Astrocyte of the hippocampus (primary cell): ENCODE results near the gene CNIH3.

ENCODE experiments used
- DNase-seq: peaks from one replicate; pipeline ENCODE4 v3.0.0; 2011; ENCODE audit warnings: low read depth, low spot score

Gene CNIH3

DNA sequence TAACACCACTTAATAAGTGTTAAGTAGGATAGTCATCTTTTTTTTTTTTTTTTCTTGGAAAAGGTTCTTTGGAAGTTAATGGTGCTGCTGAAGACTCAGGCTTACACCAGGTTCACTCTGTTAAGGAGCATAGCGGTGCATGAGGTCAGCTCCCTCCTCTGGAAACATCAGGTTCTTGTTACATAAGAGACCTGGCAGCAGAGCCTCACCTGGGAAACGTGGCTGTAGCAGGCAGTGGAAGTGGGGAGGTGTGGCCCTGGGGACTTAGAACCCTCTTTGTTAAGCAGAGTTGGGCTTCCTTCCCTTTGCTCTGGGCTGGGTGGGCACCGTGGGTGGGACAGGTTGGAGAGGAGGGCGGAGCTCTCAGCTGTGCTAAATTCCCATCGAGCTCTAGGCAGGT lies 104.1 kb downstream of the CNIH3 start:
- no peak for DNase-seq

DNA sequence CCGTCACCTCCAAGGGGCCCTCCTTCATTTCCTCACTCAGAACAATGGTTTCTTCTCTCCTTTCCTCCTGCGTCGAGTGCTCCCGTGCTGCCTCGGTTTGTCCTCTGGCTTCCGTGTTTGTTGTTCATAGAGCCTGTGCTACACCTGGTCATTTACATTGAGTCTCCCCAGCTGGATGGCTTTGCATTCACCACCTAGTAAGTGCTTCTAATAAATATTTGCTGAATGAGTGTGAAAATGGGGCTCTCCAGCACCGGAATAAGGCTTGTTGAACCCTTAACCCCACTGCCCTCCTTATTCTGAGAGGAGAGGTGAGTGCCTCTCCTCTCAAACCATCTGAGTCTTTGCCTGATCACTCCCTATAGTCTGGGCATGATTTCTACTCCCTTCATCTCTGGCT lies 104.9 kb downstream of the CNIH3 start:
- DNase-seq = no peak

DNA sequence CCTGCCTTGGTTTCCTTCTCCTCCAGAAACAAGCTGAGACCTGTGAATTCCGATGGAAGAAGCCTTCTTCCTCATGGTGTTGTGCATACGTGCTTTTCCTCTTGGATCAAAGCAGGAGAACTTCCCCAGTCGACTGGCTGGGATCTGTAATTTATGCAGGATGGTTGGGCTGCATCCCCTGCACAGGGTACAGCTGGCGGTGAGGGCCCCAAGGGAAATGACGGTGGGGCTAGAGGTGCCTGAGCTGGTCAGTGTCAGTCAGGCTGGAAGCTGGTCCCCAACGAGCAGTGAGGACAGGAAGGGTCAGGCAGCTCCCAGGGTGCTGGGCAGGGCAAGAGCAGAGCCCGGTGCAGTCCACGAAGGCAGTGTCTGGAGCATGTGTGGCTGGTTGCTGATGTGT lies 106.7 kb downstream of the CNIH3 start:
- no peak for DNase-seq

DNA sequence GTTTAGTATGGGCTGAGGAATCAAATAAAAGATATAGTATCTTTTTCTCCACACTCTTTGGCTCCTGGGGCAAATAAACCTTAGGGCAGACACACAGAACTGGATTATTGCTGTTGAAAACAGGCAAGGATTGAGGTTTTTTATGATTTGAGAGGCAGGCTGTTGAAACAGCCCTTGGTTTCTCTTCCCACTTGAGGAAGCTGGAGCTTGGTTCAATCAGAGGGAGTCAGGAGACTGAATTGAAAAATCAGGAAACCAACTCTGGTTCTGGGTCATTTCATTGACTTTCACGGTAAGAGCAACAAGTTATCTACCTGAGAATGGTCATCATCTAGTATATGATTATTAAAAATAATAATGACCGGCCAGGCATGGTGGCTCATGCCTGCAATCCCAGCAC lies 108.4 kb downstream of the CNIH3 start:
- no peak for DNase-seq

DNA sequence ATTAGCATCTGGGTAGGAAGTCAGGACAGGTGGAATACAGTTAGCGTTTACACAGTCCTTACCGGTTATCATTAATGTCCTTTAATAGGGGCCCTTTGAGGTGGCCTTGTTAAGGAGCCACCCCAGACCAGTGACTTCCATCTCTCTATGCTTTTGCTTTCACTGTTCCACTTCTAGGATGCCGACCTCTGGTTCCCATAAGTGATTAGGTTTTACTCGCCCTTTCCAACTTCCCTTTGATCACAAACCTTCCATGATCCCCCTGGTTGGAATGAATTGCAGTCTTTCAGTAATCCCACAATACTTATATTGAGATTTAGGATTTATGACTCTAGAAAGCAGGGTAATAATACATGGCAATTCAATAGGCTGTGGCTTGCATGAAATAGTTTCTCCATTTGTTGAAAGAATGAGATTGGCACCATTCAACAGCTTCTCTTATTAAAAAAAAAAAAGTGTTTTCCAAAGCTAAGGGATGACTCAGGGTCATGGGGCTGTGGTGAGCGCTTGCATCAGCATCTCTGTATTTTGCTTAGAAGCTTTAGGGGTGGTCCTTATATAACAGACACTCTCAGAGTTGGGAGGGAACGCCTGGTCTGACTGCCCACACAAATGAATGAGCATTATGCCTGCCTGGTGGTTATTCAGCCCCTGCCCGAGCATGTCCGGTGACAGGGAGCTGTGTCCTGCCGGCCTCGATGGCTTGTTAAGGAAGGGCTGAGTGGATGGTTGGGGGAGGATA lies 110.5 kb downstream of the CNIH3 start:
- DNase-seq = peak; percentile 95

DNA sequence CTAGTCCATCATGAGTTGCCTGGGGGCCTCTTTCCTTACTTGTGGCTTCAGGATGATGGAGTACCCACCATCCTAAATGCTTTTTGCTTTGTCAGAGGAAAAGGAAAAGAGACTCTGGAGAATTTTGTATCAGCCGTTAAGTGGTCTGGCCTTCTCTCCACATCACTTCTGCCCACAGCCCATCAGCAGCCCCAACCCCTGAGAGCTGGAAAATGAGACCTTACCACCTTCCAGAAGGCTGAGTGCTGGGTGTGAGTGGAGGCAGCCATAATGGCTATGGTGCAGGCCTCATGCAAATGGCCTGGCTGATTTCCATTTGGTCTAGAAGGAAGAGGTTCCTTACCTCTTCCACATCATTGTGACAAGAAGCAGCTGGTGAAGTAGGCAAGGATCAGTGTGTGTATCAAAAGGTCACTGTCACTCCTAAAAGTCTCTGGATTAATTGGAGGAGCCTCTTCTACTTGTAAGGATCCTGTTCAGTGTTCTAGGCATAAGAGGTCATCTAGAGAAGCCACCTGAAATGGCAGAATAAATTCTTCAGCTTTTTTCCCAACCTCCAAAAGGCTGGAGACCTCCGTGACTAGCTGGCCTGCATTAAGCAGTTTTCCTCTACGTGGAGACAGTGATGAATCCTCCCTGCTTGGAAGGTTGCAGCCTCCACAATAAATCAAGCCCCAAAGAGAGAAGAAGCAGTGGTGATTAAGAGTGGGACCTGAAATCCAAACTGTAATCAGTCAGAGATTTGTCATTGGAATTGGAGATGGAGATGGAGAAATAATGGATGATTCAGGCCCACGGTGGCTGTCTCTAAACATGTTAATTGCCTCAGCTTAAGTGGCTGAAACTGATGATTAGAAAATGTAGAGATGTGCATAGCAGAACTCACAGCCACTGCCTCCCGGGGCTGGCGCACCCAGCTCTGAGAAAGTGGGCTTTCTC lies 111.5 kb downstream of the CNIH3 start:
- no peak for DNase-seq

DNA sequence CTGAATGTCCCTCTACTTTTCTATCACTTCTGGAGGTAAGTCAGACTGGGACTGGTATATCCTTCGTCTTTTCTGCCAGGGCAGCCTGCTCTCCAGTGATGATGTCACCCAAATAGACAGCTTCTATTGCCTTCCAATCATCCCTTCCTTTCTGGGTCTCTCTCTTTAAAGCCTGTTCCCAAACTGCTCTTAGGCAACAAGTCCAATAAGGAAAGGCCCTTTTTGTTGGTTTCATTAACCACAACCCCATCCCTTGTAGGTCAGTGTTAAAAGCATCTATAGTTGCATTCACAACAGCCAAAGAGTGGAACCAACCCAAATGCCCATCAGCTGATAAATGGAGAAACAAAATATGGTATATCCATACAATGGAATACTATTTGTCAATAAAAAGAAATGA lies 114.4 kb downstream of the CNIH3 start:
- no peak for DNase-seq

DNA sequence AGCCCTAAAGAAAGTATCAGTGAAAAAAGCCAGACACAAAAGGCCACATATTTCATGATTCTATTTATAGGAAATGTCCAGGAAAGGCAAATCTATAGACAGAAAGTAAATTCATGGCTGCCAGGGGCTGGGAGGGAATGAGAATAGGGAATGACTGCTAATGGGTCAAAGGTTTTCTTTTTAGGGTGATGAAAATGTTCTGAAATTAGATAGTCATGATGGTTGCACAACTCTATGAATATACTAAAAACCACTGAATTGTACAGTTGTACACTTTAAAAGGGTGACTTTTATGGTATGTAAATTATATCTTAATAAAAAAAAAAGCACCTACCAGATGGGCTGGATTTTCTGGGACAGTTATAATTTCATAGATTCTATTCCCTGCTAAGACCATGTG lies 114.8 kb downstream of the CNIH3 start:
- DNase-seq = no peak

DNA sequence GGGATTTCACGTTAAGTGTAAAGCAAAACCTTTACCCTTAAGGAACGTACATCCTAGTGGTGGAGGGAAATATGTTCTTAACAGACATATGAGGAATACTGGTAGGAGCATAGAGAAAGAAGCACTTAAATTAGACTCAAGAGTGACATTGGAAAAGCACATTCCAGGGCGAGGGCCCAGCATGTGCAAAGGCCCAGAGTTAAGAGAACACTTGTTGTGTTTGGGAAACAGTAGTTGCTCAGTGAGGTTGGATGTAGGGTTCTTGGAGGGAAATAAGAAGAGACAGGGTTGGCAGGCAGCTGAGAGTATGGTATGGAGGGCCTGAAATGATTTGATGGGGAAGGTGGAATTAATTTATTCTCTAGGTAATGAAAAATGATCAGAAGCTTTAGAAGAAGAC lies 115.5 kb downstream of the CNIH3 start:
- no peak for DNase-seq

DNA sequence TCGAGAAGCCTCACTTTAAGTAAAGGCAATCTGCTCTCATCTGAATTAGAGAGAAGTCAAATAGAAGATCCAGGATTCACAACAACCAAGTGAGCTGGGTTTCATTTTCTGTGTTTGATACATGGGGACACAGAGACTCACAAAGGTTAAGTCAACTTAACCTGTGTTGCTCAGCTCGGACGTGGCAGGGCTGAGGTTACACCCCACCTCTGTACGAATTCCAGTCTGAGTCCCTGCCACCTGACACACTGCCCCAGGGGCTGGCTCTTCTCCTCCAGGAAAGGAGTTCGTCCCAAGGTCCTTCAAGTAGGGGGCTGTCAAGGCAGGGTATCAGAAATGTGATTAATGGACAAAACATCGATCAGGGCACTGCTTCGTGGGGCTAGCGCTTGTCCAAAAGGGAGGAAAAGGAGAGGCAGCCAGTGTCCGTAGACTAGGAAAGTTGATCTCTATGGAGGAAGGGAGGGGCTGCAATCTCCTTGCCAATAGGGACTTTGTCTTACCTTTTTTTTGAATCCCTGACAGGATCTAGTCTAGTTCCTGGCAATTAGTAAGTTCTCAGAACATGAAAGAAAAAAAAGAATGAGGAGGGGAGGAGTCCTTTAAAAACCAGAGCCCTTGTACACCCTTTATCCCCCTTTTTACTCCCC lies 116.4 kb downstream of the CNIH3 start:
- DNase-seq = no peak

DNA sequence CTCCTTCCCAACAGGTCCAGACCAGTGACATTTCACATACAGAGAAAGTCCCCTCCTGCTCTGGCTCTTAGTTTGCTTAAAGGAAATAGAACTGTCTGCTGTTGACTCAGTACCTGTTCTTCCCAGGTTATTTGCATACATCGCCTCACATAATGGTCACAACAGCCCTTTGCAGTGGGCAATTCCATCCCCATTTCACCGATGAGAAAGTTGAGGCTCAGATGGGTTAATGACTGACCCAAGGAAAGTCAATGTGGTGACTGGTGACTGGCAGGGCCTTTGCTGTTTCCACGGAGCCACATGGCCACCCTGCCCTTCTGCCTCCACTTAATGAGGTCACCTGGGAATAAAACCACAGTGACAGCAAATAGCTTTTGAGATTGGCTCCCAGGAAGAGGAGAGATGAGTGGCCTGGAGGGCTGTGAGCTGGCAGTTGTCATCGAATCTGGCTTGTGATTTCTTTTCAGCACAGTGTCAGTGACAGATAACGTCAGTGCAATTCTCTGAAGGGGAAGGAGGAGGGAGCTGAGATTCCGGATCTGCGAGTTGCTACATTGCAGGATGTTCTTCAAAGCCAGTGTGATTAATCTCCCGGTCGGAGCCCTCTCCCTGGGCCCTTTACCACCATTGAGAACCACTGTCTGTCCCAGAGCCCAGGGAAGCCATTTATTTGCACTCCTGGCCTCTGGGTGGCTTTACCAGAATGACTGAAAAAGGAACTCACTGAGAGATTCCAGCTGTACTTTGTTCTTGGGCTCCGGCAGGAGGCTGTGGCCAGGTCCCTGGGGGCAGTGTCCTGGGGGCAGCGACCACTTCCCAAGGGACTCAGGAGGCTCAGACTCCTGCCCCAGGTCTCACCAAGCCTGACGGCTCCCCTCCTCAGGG lies 117.2 kb downstream of the CNIH3 start:
- DNase-seq = peak; percentile 57

DNA sequence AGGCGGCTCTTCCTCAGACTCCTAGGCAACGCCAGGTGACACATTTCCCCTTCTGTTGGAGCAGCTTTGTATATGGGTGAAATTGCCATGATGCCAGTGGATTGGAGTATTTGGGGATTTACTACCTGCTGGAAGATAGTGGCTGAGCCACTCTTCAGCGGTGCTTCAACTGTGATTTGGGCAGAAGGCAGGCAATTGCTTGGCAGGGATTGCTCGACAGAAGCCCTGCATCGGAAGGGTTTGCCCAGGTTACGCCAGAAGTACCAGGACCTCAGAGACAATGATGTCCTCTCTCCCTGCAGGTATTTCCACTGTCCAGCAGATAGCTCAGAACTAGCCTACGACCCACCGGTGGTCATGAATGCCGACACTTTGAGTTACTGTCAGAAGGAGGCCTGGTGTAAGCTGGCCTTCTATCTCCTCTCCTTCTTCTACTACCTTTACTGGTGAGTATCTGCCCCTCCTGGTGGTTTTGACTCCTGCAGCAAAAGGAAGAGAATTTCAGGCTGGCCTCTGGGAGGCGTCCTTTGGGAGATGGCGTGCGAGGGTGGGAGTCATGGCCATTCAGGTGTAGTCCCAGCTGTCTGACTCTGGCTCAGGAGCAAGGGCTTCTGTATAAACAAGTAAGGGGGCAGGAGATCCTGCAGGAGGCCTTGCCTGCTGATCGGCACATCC lies 118.3 kb downstream of the CNIH3 start:
- no peak for DNase-seq

DNA sequence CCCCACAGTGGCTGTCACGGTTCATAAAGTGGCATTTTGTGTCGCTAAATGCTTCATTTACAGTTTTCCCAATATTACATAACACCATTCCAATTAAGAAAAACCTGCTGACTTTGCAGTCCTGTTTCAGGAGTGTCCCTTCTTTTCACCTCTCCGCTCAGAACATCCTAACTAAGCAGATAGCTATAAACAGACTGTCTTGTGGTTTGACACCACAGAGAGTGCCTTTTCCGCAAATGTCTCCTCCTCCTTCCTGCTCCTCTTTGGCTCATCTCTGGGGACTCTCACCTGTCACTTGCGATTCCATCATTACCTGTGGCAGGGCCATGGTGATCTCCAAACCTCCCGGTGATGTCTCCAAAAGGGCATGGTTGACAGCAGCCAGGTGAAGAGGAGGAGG lies 119.0 kb downstream of the CNIH3 start:
- DNase-seq = no peak

DNA sequence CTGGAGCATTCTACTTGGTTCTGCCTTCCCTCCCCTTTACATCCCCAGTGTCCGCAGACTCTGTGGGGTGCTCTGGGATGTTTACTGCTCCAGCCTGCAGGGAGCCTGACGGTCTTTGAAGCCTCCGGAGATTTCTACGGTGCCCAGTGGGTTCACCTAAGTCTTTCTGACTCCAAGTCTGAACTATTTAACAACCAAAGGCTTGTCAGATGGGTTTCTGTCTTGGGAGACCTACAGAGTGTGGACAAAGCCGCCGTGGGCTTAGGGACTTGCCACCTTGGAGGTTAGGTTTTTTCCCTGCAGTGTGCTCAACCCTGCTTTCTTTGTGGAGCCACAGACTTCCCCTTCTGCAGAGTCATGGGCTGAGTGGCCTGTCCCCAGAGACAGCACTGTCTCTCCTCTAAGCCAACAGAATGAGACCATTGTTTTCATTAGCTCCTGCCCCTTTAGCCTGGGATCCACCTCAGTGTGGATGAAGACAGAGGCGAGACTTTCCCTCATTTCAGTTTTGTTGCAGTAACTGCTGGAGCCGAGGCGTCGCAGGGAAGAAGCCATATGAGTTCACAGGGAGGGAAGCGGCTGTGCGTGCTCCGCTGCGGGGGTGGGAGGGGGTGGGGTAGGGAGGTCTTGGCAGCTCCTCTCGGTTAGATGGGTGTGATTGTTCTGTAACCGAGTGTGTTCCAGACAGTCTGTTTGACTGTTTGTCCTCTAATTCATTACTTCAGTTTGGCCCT lies 120.7 kb downstream of the CNIH3 start:
- peak; percentile 58 for DNase-seq

DNA sequence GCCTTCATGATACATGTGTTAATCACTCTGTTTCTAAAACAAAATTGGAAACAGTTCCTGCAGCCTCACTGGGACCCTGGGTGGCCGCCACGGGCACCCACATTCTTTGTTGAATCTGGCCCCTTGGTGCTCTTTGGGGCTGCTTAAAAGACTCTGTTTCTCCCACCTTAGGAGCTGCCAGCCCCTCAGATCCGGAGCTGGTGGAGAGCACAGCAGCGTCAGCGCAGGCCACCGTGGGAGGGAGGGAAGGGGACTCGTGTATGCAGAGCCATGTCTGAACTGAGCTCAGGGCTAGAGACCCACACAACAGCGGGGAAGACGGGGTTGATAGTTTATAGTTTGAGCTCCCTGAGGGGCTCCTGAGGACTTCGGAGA lies 121.2 kb downstream of the CNIH3 start:
- no peak for DNase-seq

DNA sequence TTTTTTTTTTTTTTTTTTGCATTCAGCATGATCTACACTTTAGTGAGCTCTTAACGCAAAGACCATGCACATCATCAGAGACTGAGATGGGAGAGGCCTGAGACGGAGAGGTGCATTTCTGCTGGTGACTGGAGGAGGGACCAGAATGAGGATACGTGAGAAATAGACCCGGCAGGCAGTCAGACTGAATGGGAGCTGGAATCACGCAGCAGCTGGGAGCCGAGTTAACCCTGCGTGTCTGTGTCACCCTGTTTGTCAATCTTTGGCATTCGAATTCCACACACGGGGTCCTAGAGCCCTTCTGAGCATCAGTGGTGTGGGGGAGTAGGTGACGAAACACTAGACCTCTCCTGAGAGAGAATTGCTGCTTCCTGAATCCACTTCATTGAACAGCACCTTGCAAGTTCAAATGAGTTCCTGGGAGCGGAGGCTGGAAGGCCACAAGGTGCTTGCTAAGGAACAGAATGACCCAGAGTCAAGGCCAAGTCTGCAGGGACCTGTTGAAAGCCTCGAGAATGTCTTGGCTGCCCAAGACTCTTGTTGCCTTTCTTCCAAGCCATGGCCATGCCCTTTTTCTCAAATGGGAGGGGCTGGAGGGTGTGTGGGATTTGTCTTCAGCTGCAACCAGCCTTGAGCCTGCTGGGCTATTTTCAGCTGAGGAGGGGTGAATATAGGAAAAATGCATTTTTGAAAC lies 123.3 kb downstream of the CNIH3 start:
- no peak for DNase-seq

DNA sequence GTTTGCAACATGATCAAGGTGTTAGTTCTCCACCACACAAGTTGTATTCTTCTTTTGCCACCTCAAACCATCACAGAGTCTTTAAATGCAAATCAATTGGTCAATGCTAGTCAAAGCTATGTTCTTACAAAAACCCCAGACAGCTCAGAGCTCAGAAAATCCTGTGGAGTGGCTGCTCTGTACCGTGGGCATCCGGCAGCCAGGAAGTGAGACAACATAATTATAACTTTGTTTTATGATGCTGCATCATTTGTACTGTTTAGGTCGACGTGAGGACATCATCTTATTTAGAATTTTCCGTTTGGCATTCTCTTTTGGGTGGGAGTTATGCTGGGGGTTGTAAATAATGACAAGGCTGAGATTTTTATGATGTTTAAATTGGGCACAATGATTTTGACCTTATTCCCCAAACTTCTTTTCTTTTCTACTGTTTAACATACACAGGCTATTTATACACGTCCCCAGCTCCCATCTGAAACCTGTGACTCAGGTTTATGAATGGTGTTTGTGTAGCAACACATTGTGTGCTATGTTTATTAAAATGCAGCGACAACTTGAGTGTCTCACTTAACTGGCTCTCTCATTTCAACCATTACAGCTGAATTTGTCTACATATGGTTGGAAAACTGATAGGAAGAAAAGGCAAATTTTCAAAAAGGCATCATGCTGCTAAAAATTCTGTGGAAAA lies 124.0 kb downstream of the CNIH3 start:
- DNase-seq = no peak

DNA sequence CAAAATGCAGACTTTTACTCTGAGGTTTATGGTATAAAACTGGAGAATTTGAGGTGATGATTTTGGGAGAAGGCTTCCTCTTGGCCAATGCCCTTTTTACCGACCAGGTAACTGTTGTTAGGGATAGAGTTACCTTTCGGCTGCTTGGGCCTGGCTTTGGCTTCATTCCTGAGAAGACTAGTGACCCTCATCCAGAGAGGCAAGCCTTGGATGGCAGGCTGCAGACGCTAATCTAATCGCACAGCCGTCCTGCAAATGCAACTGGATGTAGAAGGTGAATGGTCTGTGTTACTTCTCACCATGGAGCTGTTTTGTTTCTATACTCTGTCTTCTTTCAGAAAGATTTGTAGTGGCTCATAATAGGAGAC lies 124.6 kb downstream of the CNIH3 start:
- no peak for DNase-seq

DNA sequence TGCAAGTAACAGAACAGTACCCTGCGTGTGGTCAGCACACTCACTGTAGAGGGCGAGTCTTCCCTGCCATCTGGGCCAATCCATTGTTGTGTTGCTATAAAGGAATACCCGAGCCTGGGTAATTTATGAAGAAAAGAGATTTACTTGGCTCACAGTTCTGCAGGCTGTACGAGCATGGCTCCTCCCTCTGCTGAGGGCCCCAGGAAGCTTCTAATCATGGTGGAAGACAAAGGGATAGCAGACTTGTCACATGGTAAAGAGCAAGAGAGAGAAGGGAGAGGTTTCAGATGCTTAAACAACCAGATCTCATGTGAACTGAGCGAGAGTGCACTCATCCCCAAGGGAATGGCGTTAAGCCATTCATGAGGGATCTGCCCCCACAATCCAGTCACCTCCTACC lies 126.2 kb downstream of the CNIH3 start:
- DNase-seq = no peak
